ENCODE results near the gene BBS1.

- TF ChIP-seq MAX (IDR thresholded peaks at IDR 0.05) (no peak), CREB1 (IDR thresholded peaks at IDR 0.05; ENCODE audit: low read depth) (no peak), TCF12 (IDR thresholded peaks at IDR 0.05; ENCODE audit: low read depth) (no peak), EGR1 (IDR thresholded peaks at IDR 0.05) (no peak), USF1 (IDR thresholded peaks at IDR 0.05) (no peak), REST (IDR thresholded peaks at IDR 0.05; ENCODE audit: low read depth) (no peak), ZBTB7A (IDR thresholded peaks at IDR 0.05; ENCODE audit: low read depth) (no peak), EP300 (IDR thresholded peaks at IDR 0.05; ENCODE audit: borderline replicate concordance) (no peak), CEBPB (IDR thresholded peaks at IDR 0.05) (no peak)
Observed at GRCh38 chr11:66467034-66467659, 43.3 kb upstream of the BBS1 start.

Data from Ishikawa (cell line).